Kidney epithelial cell (primary cell): Measurements from ENCODE around the gene APOC4. TPM values are rescaled to one million over a fixed set of nuclear protein-coding genes. Genes with fewer than 3 reads are reported as not detected.
"Not testable (repeated sequence)": the region's sequence is repeated elsewhere in the genome, so short reads cannot be mapped to it uniquely, and the experiment has no call there.

Experiments used
- DNase-seq: peaks from one replicate; pipeline ENCODE4 v3.0.0-alpha.2; 2010; ENCODE audit warnings: low read depth
- H3K27me3 ChIP-seq: 2 replicates; pipeline ENCODE4 v1.6.0; 2011; ENCODE audit warnings: low read length; ENCODE audit not compliant: control insufficient read depth, insufficient read depth
- H3K36me3 ChIP-seq: 2 replicates; pipeline ENCODE4 v1.5.1; 2011; ENCODE audit warnings: low read length; ENCODE audit not compliant: control insufficient read depth, insufficient read depth
- H3K4me3 ChIP-seq: 2 replicates; pipeline ENCODE4 v1.5.1; 2011; ENCODE audit warnings: low read depth, mild to moderate bottlenecking, control low read depth, low read length
- CTCF ChIP-seq: IDR thresholded peaks from 2 replicates; pipeline ENCODE4 v1.5.1; 2011; ENCODE audit warnings: mild to moderate bottlenecking, moderate library complexity, low read length, control low read depth, inconsistent platforms; ENCODE audit not compliant: insufficient read depth, poor library complexity, severe bottlenecking
- total RNA-seq: library from RNA; depleted of rRNA; stranded (reverse); fragments of >200 nt; gene quantifications from 2 replicates; pipeline ENCODE4 v1.2.3, GENCODE V29; 2015

Gene APOC4
- total RNA-seq, 1 donor from 2014 or later: not detected

GRCh38 chr19:44912854-44913253, 29.2 kb upstream of the APOC4 start:
- no peaks in the 10 kb centered on the region for H3K36me3 ChIP-seq
- no peak for DNase-seq
- no peak for TF ChIP-seq CTCF

GRCh38 chr19:44913512-44914432, 28.3 kb upstream of the APOC4 start:
- not testable (repeated sequence) for DNase-seq, H3K27me3 ChIP-seq, H3K4me3 ChIP-seq, H3K36me3 ChIP-seq

More at GRCh38 chr19:44912854-44913253, 29.2 kb upstream of the APOC4 start:
- H3K4me3 ChIP-seq: no peak overlapping the region
- no peaks in the 10 kb centered on the region for H3K27me3 ChIP-seq

GRCh38 chr19:44914433-44915206, 27.4 kb upstream of the APOC4 start, which contains the start of gene APOC1:
Gene APOC1 (plus strand): TSS chr19:44914608. CDS start chr19:44914892, 284 bp downstream.
- H3K4me3 ChIP-seq: peak within 1 kb of the TSS; percentile 44
- not testable (repeated sequence) for H3K27me3 ChIP-seq, H3K36me3 ChIP-seq, DNase-seq

- no peak for DNase-seq
- peaks cover 9% of the 10 kb centered on the region for H3K27me3 ChIP-seq
- TF ChIP-seq CTCF: no peak
- H3K36me3 ChIP-seq: no peaks in the 10 kb centered on the region
- H3K4me3 ChIP-seq: no peak overlapping the region
Measured at GRCh38 chr19:44924243-44924725, 17.8 kb upstream of the APOC4 start.

GRCh38 chr19:44925114-44925891, 16.7 kb upstream of the APOC4 start:
- H3K27me3 ChIP-seq: peaks cover 9% of the 10 kb centered on the region
- H3K36me3 ChIP-seq: no peaks in the 10 kb centered on the region
- no peak overlapping the region for H3K4me3 ChIP-seq
- TF ChIP-seq CTCF: no peak
- DNase-seq: no peak

- DNase-seq, H3K4me3 ChIP-seq, H3K27me3 ChIP-seq, H3K36me3 ChIP-seq: not testable (repeated sequence)
Measured at GRCh38 chr19:44926245-44927077, 15.6 kb upstream of the APOC4 start.
